Uterus (tissue), 2 donors: Measurements from ENCODE around the gene SPG11.

Experiments
- POLR2A ChIP-seq, 2 donors: fragments of 450-650 bp; IDR thresholded peaks; one replicate each; pipeline ENCODE4 v1.6.1; 2016; ENCODE audit warnings: antibody characterized with exemption in 2 of 2, mild to moderate bottlenecking in 1 of 2, moderate library complexity in 1 of 2
- TF ChIP-seq, protein P1 (sequence below), 4 experiments: fragments of 200-600 bp in 2 of 4; fragments of 450-650 bp in 2 of 4; sonication (generic) in 2 of 4; IDR thresholded peaks; one replicate each; pipeline ENCODE4 v1.5.1; 2016 to 2019; ENCODE audit warnings: antibody characterized with exemption in 4 of 4, mild to moderate bottlenecking in 2 of 4, moderate library complexity in 1 of 4

DNA sequence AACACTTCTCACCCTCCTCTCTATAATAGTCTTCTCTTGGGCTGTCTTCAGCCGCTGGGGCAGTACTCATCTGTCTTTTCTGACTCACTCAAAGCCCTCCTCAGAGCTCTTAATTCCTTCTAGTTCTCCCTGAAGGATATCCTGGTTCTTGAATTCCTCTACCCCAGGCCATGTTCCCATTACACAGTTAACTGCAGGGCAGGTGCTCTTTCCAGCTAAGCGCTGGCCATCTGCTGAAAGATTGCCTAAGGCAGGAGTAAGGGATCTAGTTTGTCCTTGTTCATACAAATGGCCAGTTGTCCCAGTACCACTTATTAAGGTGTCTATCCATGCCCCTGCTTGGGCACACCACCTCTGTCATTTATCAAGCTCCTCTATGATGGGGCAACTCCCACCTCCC, 10.2 kb upstream of the SPG11 start:
- TF ChIP-seq POLR2A (IDR thresholded peaks at IDR 0.05), result no peak
- TF ChIP-seq, protein P1, sequence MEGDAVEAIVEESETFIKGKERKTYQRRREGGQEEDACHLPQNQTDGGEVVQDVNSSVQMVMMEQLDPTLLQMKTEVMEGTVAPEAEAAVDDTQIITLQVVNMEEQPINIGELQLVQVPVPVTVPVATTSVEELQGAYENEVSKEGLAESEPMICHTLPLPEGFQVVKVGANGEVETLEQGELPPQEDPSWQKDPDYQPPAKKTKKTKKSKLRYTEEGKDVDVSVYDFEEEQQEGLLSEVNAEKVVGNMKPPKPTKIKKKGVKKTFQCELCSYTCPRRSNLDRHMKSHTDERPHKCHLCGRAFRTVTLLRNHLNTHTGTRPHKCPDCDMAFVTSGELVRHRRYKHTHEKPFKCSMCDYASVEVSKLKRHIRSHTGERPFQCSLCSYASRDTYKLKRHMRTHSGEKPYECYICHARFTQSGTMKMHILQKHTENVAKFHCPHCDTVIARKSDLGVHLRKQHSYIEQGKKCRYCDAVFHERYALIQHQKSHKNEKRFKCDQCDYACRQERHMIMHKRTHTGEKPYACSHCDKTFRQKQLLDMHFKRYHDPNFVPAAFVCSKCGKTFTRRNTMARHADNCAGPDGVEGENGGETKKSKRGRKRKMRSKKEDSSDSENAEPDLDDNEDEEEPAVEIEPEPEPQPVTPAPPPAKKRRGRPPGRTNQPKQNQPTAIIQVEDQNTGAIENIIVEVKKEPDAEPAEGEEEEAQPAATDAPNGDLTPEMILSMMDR (IDR thresholded peaks at IDR 0.05), result no peak
